Endothelial cell of umbilical vein (primary cell): Measurements from ENCODE around the gene FILIP1. TPM values are rescaled to one million over a fixed set of nuclear protein-coding genes. Genes with fewer than 3 reads are reported as not detected.

Experiments used
- BruUV-seq: library from RNA; stranded (reverse); fragments of 400-500 nt; replicated peaks from 2 replicates; lab custom pipeline; 2021; lab: Mats Ljungman, UMichigan
- CTCF ChIA-PET: fragments of 300-600, 350-600 bp; sonication (Branson Sonifier 250); formaldehyde crosslinking; loops from one replicate; lab custom pipeline; 2021; ENCODE audit warnings: antibody characterized with exemption, inconsistent platforms; lab: Charles Lee
- POLR2A ChIA-PET: fragments of 300-600, 350-600 bp; sonication (Branson Sonifier 250); formaldehyde crosslinking; loops from one replicate; lab custom pipeline; 2021; ENCODE audit warnings: antibody characterized with exemption, inconsistent platforms; lab: Charles Lee
- DNase-seq: peaks from one replicate; pipeline ENCODE4 v3.0.0-alpha.2; 2011; ENCODE audit warnings: low read depth, low spot score
- FAIRE-seq: peaks from 2 replicates; lab custom pipeline; 2011; peaks lifted over from hg19 to GRCh38; lab: Jason Lieb, UNC
- H2AFZ ChIP-seq: 2 replicates; pipeline ENCODE4 v1.6.0; 2012; ENCODE audit warnings: low read depth, low read length, control low read depth, inconsistent platforms
- H3K27ac ChIP-seq: 2 replicates; pipeline ENCODE4 v1.5.1; 2011; ENCODE audit warnings: low read depth, mild to moderate bottlenecking, control low read depth, low read length, moderate library complexity; ENCODE audit not compliant: insufficient read depth
- H3K27me3 ChIP-seq, 2 experiments: 2 replicates each; pipeline versions ENCODE4 v1.6.0 to v1.6.1; 2011; ENCODE audit warnings: low read length in 2 of 2, mixed read lengths in 1 of 2; ENCODE audit not compliant: control insufficient read depth in 2 of 2, insufficient read depth in 2 of 2
- H3K36me3 ChIP-seq, 2 experiments: 2 replicates in 1 of 2; 3 replicates in 1 of 2; pipeline ENCODE4 v1.5.1; 2011; ENCODE audit warnings: low read length in 2 of 2, mild to moderate bottlenecking in 1 of 2, moderate library complexity in 1 of 2; ENCODE audit not compliant: control insufficient read depth in 2 of 2, insufficient read depth in 2 of 2; ENCODE audit errors: extremely low read depth in 1 of 2
- H3K4me1 ChIP-seq: 3 replicates; pipeline ENCODE4 v1.5.1; 2011; ENCODE audit warnings: mild to moderate bottlenecking, low read length; ENCODE audit not compliant: control insufficient read depth, insufficient read depth; ENCODE audit errors: extremely low read depth
- H3K4me2 ChIP-seq: 2 replicates; pipeline ENCODE4 v1.6.1; 2011; ENCODE audit warnings: low read length, control low read depth, mixed read lengths; ENCODE audit not compliant: insufficient read depth
- H3K4me3 ChIP-seq, 3 experiments: fragments of 200-600 bp in 1 of 3; sonication (generic), shearing (Covaris generic) in 1 of 3; replicated peaks in 1 of 3; 2 replicates each; pipeline ENCODE4 v1.5.1; 2011 to 2016; ENCODE audit warnings: control low read depth in 3 of 3, low read length in 3 of 3, mild to moderate bottlenecking in 2 of 3, inconsistent platforms in 1 of 3, low read depth in 1 of 3, moderate library complexity in 1 of 3; ENCODE audit not compliant: insufficient read depth in 1 of 3
- H3K79me2 ChIP-seq: 2 replicates; pipeline ENCODE4 v1.6.0; 2012; ENCODE audit warnings: low read length, inconsistent platforms; ENCODE audit not compliant: control insufficient read depth, insufficient read depth
- H3K9ac ChIP-seq: replicated peaks from 2 replicates; pipeline ENCODE3; 2011; ENCODE audit warnings: low read length, control low read depth; ENCODE audit not compliant: insufficient read depth; ENCODE audit errors: extremely low read depth
- H3K9me1 ChIP-seq: replicated peaks from 3 replicates; pipeline ENCODE4 v1.6.0; 2011; ENCODE audit warnings: mild to moderate bottlenecking, low read length; ENCODE audit not compliant: control insufficient read depth, insufficient read depth; ENCODE audit errors: extremely low read depth
- H3K9me3 ChIP-seq: replicated peaks from 2 replicates; pipeline ENCODE4 v1.5.1; 2012; ENCODE audit warnings: low read length, inconsistent platforms; ENCODE audit not compliant: control insufficient read depth, insufficient read depth
- H4K20me1 ChIP-seq: replicated peaks from 2 replicates; pipeline ENCODE3; 2011; ENCODE audit warnings: mild to moderate bottlenecking, low read length; ENCODE audit not compliant: control insufficient read depth, insufficient read depth; ENCODE audit errors: extremely low read depth
- EZH2 ChIP-seq: IDR thresholded peaks from 2 replicates; pipeline ENCODE4 v1.6.1; 2012; ENCODE audit warnings: borderline replicate concordance, low read depth, mild to moderate bottlenecking, moderate library complexity, low read length, inconsistent platforms; ENCODE audit not compliant: severe bottlenecking
- FOS ChIP-seq: IDR thresholded peaks from 2 replicates; pipeline ENCODE4 v1.6.1; 2011; ENCODE audit warnings: mild to moderate bottlenecking, low read length, moderate library complexity, borderline replicate concordance; ENCODE audit not compliant: insufficient read depth
- GATA2 ChIP-seq: IDR thresholded peaks from 2 replicates; pipeline ENCODE4 v1.7.0; 2011; ENCODE audit warnings: low read depth, mild to moderate bottlenecking, moderate library complexity, mixed read lengths, low read length; ENCODE audit not compliant: insufficient read length, insufficient read depth
- JUN ChIP-seq: IDR thresholded peaks from 2 replicates; pipeline ENCODE4 v1.6.1; 2011; ENCODE audit warnings: borderline replicate concordance, low read depth; ENCODE audit not compliant: insufficient read length, insufficient read depth
- MYC ChIP-seq: IDR thresholded peaks from one replicate; pipeline ENCODE4 v1.6.1; 2011; ENCODE audit warnings: mild to moderate bottlenecking, low read depth, low read length
- POLR2A ChIP-seq: IDR thresholded peaks from 2 replicates; pipeline ENCODE4 v1.6.1; 2012; ENCODE audit warnings: low read depth, mild to moderate bottlenecking, control low read depth, low read length
- POLR2AphosphoS5 ChIP-seq: IDR thresholded peaks from 2 replicates; pipeline ENCODE4 v1.6.1; 2012; ENCODE audit warnings: low read depth, mild to moderate bottlenecking, control low read depth, low read length, moderate library complexity; ENCODE audit not compliant: insufficient read depth
- dilution Hi-C: fragments of 300-500 bp; cut with MboI; formaldehyde crosslinking; loops from one replicate; pipeline ENCODE4 v1.15.0; 2019; ENCODE audit warnings: low sequenced_read_pairs; ENCODE audit not compliant: extremely low pct_ligation_motif_present
- intact Hi-C: fragments of 100-400 bp; cut with micrococcal nuclease; formaldehyde crosslinking; loops from one replicate; pipeline ENCODE4 v1.10.0; 2022
- polyA plus RNA-seq, 4 experiments: library from polyadenylated mRNA; depleted of rRNA in 3 of 4; stranded (reverse) in 3 of 4; unstranded in 1 of 4; fragments of >200 nt; gene quantifications; 2 replicates each; pipeline versions ENCODE4 v1.2.1 to v1.2.3, GENCODE V29; 2011 to 2012; ENCODE audit warnings: missing spikeins in 1 of 4
- total RNA-seq: library from RNA; stranded (reverse); gene quantifications from 2 replicates; pipeline ENCODE4 v1.2.3, GENCODE V29; 2021
- TF ChIP-seq, protein P1 (sequence below): IDR thresholded peaks from 2 replicates; pipeline ENCODE4 v1.6.1; 2011; ENCODE audit not compliant: insufficient read depth, insufficient read length
- TF ChIP-seq, protein P2 (sequence below), 2 donors: IDR thresholded peaks; 1 replicate in 1 of 2; 2 replicates in 1 of 2; pipeline ENCODE4 v1.5.1; 2011; ENCODE audit warnings: low read length in 2 of 2, mild to moderate bottlenecking in 2 of 2, moderate library complexity in 2 of 2, control low read depth in 1 of 2, inconsistent platforms in 1 of 2, low read depth in 1 of 2; ENCODE audit not compliant: insufficient read depth in 1 of 2; ENCODE audit errors: extremely low read depth in 1 of 2

FILIP1 gene
- total and polyA plus RNA-seq, 2 donors (not counting 3 experiments of a cell fraction or from before 2014, with no cell fraction given) = 2.8 to 13.7 TPM

DNA sequence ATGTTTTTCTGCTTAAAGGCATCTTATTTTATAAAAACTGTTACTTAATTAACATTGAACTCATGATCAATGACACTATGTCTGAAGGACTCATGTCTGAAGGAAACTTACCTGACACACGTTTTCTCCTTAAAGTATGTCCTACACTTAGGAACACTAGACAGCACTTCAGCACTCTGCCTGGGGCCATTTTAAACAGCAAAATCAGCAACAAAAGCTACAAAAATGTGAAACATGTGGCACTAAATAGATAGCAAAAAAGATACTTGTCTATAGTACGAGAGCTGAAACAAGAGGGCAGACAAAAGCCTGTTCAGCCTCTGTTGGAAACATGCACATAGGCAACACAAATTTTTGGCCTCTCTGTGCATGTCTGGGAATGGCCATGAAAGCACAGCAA, 115.5 kb downstream of the FILIP1 start:
- CTCF ChIA-PET = interaction anchor here (1.3 kb wide), 1 partner anchor 10 kb away, joined by 4 read pairs; no protein-coding TSS in a partner anchor
- Histone ChIP-seq H3K9ac (no peak overlapping the region), H4K20me1 (no peaks in the 10 kb centered on the region), H3K27me3 (no peaks in the 10 kb centered on the region), H3K27ac (no peak overlapping the region), H2AFZ (no peak overlapping the region), H3K9me1 (no peaks in the 10 kb centered on the region), H3K4me1 (peaks cover 18% of the 10 kb centered on the region), H3K9me3 (no peaks in the 10 kb centered on the region), H3K4me3 (no peak overlapping the region), H3K4me2 (no peak overlapping the region), H3K36me3 (no peaks in the 10 kb centered on the region), H3K79me2 (no peaks in the 10 kb centered on the region)
- FAIRE-seq (no peak), DNase-seq (no peak)
- BruUV-seq = no TSS peak
- TF ChIP-seq POLR2AphosphoS5 (no peak), EZH2 (no peak), POLR2A (no peak), FOS (no peak), MYC (no peak), GATA2 (no peak)
- TF ChIP-seq, protein P1, sequence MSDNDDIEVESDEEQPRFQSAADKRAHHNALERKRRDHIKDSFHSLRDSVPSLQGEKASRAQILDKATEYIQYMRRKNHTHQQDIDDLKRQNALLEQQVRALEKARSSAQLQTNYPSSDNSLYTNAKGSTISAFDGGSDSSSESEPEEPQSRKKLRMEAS = no peak
- intact Hi-C loops = no loop called here
- dilution Hi-C loops = no loop called here
- POLR2A ChIA-PET = no interaction called here

DNA sequence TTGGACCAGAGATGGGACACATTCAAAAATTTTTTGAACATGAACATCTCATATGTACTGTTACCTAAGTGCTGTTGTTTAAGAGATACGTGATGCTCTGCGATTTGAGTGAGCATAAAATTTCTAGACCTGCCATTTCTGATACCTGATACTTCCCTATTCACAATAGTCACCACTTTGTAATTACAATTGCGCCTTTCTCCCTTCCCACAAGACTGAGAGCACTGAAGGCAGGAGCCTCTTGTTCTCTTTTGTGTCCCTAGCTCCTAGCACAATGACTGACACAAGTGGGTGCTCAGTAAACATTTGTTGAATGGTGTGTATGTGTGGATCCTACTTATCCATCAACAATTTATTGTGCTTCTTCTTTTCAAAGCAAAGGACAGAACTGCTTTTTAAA, 116.2 kb downstream of the FILIP1 start:
- Histone ChIP-seq H3K36me3 (no peaks in the 10 kb centered on the region), H3K27ac (no peak overlapping the region), H3K9me3 (no peaks in the 10 kb centered on the region), H2AFZ (no peak overlapping the region), H3K9me1 (no peaks in the 10 kb centered on the region), H3K79me2 (no peaks in the 10 kb centered on the region), H4K20me1 (no peaks in the 10 kb centered on the region), H3K4me1 (peaks cover 18% of the 10 kb centered on the region), H3K4me3 (no peak overlapping the region), H3K4me2 (no peak overlapping the region), H3K27me3 (no peaks in the 10 kb centered on the region), H3K9ac (no peak overlapping the region)
- no peak for TF ChIP-seq JUN
- no peak for TF ChIP-seq GATA2
- no peak for TF ChIP-seq FOS
- no peak for TF ChIP-seq EZH2
- TF ChIP-seq POLR2AphosphoS5 = no peak
- TF ChIP-seq, protein P2, sequence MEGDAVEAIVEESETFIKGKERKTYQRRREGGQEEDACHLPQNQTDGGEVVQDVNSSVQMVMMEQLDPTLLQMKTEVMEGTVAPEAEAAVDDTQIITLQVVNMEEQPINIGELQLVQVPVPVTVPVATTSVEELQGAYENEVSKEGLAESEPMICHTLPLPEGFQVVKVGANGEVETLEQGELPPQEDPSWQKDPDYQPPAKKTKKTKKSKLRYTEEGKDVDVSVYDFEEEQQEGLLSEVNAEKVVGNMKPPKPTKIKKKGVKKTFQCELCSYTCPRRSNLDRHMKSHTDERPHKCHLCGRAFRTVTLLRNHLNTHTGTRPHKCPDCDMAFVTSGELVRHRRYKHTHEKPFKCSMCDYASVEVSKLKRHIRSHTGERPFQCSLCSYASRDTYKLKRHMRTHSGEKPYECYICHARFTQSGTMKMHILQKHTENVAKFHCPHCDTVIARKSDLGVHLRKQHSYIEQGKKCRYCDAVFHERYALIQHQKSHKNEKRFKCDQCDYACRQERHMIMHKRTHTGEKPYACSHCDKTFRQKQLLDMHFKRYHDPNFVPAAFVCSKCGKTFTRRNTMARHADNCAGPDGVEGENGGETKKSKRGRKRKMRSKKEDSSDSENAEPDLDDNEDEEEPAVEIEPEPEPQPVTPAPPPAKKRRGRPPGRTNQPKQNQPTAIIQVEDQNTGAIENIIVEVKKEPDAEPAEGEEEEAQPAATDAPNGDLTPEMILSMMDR (IDR thresholded peaks at IDR 0.05; ENCODE audit: extremely low read depth in 1 of 2, insufficient read depth in 1 of 2, low read depth in 1 of 2, low read length in 2 of 2) = no peak
- TF ChIP-seq POLR2A = no peak
- TF ChIP-seq, protein P1 = no peak
- no peak for TF ChIP-seq MYC
- ChIA-PET POLR2A (no interaction called here), CTCF (interaction anchor here (1.3 kb wide), 1 partner anchor 80 kb away, joined by 3 read pairs; no protein-coding TSS in a partner anchor)
- DNase-seq = no peak
- no TSS peak for BruUV-seq
- dilution Hi-C loops = no loop called here
- FAIRE-seq = no peak
- intact Hi-C loops = no loop called here
